Measurements from ENCODE around the gene GON4L.

GON4L gene

DNA sequence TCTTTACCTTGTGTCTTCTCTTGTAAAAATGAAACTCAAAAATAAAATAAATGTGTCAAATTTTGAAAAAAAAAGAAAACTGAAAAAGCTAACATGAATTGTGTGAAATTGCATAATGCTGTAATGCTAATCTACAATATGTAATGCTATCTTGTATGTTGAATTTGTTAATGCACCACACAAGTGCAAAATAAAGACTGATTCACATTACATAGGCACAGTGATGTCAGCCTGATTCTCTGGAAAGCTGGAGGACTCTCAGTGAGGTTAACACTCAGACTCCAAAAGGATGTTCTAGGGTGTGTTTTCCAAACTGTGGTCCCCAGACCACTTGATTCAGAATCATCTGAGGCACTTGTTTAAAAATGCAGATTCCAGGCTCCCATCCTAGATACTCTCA, 28.0 kb upstream of the GON4L start:
- Histone ChIP-seq H3K4me1 (ENCODE audit: low read depth, poor library complexity, severe bottlenecking) (no peaks in the 10 kb centered on the region), H4K20me1 (ENCODE audit: insufficient read depth) (no peaks in the 10 kb centered on the region), H3K4me3 (IDR thresholded peaks at IDR 0.05; ENCODE audit: insufficient read depth, low read depth, low read length) (no peak overlapping the region), H2AFZ (ENCODE audit: low read depth) (no peak overlapping the region), H3K4me2 (no peak overlapping the region), H3K27ac (no peak overlapping the region), H3K9ac (no peak overlapping the region), H3K36me3 (ENCODE audit: insufficient read depth) (no peaks in the 10 kb centered on the region), H3K27me3 (ENCODE audit: insufficient read depth, low read depth) (no peaks in the 10 kb centered on the region), H3K79me2 (ENCODE audit: insufficient read depth, low read depth) (no peaks in the 10 kb centered on the region)
- TF ChIP-seq, protein P1, sequence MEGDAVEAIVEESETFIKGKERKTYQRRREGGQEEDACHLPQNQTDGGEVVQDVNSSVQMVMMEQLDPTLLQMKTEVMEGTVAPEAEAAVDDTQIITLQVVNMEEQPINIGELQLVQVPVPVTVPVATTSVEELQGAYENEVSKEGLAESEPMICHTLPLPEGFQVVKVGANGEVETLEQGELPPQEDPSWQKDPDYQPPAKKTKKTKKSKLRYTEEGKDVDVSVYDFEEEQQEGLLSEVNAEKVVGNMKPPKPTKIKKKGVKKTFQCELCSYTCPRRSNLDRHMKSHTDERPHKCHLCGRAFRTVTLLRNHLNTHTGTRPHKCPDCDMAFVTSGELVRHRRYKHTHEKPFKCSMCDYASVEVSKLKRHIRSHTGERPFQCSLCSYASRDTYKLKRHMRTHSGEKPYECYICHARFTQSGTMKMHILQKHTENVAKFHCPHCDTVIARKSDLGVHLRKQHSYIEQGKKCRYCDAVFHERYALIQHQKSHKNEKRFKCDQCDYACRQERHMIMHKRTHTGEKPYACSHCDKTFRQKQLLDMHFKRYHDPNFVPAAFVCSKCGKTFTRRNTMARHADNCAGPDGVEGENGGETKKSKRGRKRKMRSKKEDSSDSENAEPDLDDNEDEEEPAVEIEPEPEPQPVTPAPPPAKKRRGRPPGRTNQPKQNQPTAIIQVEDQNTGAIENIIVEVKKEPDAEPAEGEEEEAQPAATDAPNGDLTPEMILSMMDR (conservative IDR thresholded peaks at IDR 0.05; ENCODE audit: low read depth, low read length): no peak

DNA sequence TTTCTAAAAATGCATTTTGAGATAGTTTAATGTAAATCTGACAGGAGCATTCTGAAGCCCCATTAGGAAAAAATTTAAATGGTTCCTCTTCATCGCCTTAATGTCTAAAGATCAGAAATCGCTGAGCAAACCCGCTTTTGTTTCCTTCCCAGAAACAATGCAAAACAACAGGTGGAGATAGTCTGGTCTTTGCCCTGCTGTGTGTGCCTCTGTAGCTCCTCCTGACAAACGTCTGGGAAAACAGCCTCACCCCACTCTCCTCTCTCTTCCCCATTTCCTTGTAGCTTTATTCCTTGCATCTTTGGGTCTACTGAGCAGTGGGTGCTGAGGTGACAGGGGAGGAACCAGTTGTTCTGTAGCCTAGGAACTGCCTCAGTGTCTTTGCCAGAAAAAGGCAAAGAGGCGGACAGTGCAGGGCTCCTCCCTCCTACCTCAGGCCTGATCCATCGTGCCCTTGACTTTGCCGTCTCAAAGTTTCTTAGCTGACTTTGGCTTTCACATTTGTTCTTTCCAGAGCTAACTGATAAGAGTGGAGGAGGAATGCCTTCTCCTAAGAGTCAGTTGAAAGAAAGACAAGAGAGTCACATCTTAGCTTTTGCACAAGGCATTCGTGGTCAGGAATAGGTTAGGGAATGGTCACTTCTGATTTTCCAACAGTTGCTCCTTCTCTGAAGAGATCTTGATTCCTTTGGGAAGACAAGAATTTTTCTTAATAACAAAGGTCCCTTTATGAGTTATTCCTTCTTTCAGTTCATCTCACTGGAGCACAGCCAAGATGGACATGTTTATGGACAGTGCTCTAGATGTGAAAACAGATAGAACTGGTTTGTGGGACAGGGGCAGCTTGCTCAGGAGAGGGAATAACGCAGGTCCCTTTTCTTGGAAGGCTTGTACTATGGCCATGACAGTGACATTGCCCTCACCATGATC, 27.3 kb upstream of the GON4L start:
- Histone ChIP-seq H3K36me3 (ENCODE audit: insufficient read depth) (no peaks in the 10 kb centered on the region), H3K4me2 (no peak overlapping the region), H3K4me3 (IDR thresholded peaks at IDR 0.05; ENCODE audit: insufficient read depth, low read depth, low read length) (no peak overlapping the region), H3K4me1 (ENCODE audit: low read depth, poor library complexity, severe bottlenecking) (no peaks in the 10 kb centered on the region), H3K79me2 (ENCODE audit: insufficient read depth, low read depth) (no peaks in the 10 kb centered on the region), H4K20me1 (ENCODE audit: insufficient read depth) (no peaks in the 10 kb centered on the region), H3K27ac (no peak overlapping the region), H3K27me3 (ENCODE audit: insufficient read depth, low read depth) (no peaks in the 10 kb centered on the region), H3K9ac (no peak overlapping the region), H2AFZ (ENCODE audit: low read depth) (no peak overlapping the region)
- TF ChIP-seq, protein P1 (conservative IDR thresholded peaks at IDR 0.05; ENCODE audit: low read depth, low read length): no peak

DNA sequence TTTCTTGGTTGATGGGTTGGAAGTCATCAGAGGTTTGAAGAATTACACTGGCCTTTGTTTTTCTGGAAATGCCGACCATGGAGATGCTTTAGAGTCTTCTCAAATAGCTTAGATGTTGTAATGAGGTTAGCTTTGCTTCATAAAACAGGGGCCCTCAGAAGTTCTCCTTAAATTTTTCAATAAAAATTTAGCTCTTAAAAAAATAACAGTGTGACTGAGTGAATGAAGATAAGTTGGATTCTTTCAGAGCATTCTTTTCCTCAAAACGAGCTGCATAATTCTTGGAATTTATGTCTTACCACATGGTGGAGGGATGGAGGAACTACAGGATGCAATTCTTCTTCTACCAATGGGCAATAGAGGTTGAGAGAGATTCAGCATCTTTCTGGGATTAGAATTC, 25.8 kb upstream of the GON4L start:
- Histone ChIP-seq H3K27me3 (ENCODE audit: insufficient read depth, low read depth) (no peaks in the 10 kb centered on the region), H2AFZ (ENCODE audit: low read depth) (no peak overlapping the region), H3K36me3 (ENCODE audit: insufficient read depth) (no peaks in the 10 kb centered on the region), H3K9ac (no peak overlapping the region), H3K79me2 (ENCODE audit: insufficient read depth, low read depth) (no peaks in the 10 kb centered on the region), H3K4me1 (ENCODE audit: low read depth, poor library complexity, severe bottlenecking) (no peaks in the 10 kb centered on the region), H4K20me1 (ENCODE audit: insufficient read depth) (no peaks in the 10 kb centered on the region), H3K4me2 (no peak overlapping the region), H3K27ac (no peak overlapping the region), H3K4me3 (IDR thresholded peaks at IDR 0.05; ENCODE audit: insufficient read depth, low read depth, low read length) (no peak overlapping the region)
- TF ChIP-seq, protein P1 (conservative IDR thresholded peaks at IDR 0.05; ENCODE audit: low read depth, low read length): no peak

DNA sequence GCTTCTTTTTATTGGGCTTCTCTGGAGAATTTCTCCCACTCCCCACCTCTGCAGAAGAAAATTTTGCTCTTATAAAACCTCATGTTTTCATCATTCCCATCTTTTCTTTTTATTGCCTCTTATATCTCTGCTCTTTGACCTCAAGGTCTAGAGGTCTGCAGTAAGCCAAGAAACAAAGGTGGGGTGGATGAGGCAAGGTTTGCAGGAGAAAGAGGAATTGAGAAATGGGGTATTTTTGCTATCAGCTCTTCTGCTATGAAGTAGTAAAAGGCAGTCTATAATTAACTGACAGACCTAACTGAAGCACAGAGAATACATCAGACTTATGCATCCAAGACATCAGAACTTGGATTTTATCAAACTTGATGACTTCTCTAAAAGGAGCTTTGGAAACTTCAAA, 25.2 kb upstream of the GON4L start:
- no peaks in the 10 kb centered on the region for H3K27me3 ChIP-seq (ENCODE audit: insufficient read depth, low read depth)
- H3K4me3 ChIP-seq (IDR thresholded peaks at IDR 0.05; ENCODE audit: insufficient read depth, low read depth, low read length): no peak overlapping the region
- no peaks in the 10 kb centered on the region for H3K79me2 ChIP-seq (ENCODE audit: insufficient read depth, low read depth)
- no peak overlapping the region for H3K4me2 ChIP-seq
- no peaks in the 10 kb centered on the region for H3K4me1 ChIP-seq (ENCODE audit: low read depth, poor library complexity, severe bottlenecking)
- no peaks in the 10 kb centered on the region for H3K36me3 ChIP-seq (ENCODE audit: insufficient read depth)
- TF ChIP-seq, protein P1 (conservative IDR thresholded peaks at IDR 0.05; ENCODE audit: low read depth, low read length): no peak
- no peak overlapping the region for H3K9ac ChIP-seq
- H3K27ac ChIP-seq: no peak overlapping the region
- H4K20me1 ChIP-seq (ENCODE audit: insufficient read depth): no peaks in the 10 kb centered on the region
- no peak overlapping the region for H2AFZ ChIP-seq (ENCODE audit: low read depth)
